ENCODE results near the gene CABP4.

Gene CABP4

GRCh38 chr11:67489203-67489884 is 34.2 kb downstream of the CABP4 start:
- no peak for DNase-seq (ENCODE audit: low read depth)
- no peak overlapping the region for H3K4me3 ChIP-seq (ENCODE audit: low read depth, low read length)
- no peak for TF ChIP-seq CTCF (IDR thresholded peaks at IDR 0.05; ENCODE audit: control insufficient read depth, extremely low read depth, insufficient read depth)

GRCh38 chr11:67489885-67490726 is 35.0 kb downstream of the CABP4 start:
- no peak overlapping the region for H3K4me3 ChIP-seq (ENCODE audit: low read depth, low read length)
- no peak for DNase-seq (ENCODE audit: low read depth)
- no peak for TF ChIP-seq CTCF (IDR thresholded peaks at IDR 0.05; ENCODE audit: control insufficient read depth, extremely low read depth, insufficient read depth)

GRCh38 chr11:67490727-67491065 is 35.5 kb downstream of the CABP4 start:
- no peak for DNase-seq (ENCODE audit: low read depth)
- TF ChIP-seq CTCF (IDR thresholded peaks at IDR 0.05; ENCODE audit: control insufficient read depth, extremely low read depth, insufficient read depth), result no peak

GRCh38 chr11:67491276-67492068 is 36.3 kb downstream of the CABP4 start:
- H3K4me3 ChIP-seq (ENCODE audit: low read depth, low read length), result no peak overlapping the region
- DNase-seq (ENCODE audit: low read depth), result no peak
- TF ChIP-seq CTCF (IDR thresholded peaks at IDR 0.05; ENCODE audit: control insufficient read depth, extremely low read depth, insufficient read depth), result no peak

More at GRCh38 chr11:67490727-67491065, 35.5 kb downstream of the CABP4 start:
- H3K4me3 ChIP-seq (ENCODE audit: low read depth, low read length), result no peak overlapping the region

- H3K4me3 ChIP-seq (ENCODE audit: low read depth, low read length), result no peak overlapping the region
- TF ChIP-seq CTCF (IDR thresholded peaks at IDR 0.05; ENCODE audit: control insufficient read depth, extremely low read depth, insufficient read depth), result no peak
- DNase-seq (ENCODE audit: low read depth), result no peak
These were observed 37.0 kb downstream of the CABP4 start for GRCh38 chr11:67492069-67492727.

GRCh38 chr11:67492801-67493547 is 37.8 kb downstream of the CABP4 start:
- no peak overlapping the region for H3K4me3 ChIP-seq (ENCODE audit: low read depth, low read length)
- no peak for TF ChIP-seq CTCF (IDR thresholded peaks at IDR 0.05; ENCODE audit: control insufficient read depth, extremely low read depth, insufficient read depth)
- DNase-seq (ENCODE audit: low read depth), result no peak
